ENCODE data around the gene MYO1A. TPM values are rescaled to one million over a fixed set of nuclear protein-coding genes. Genes with fewer than 3 reads are reported as not detected.
A peak's percentile ranks its signal among the peaks of the same experiment; 100 is the strongest.

The MYO1A gene
- total and polyA plus RNA-seq, 10 of the 15 experiments (the other 5 are each of a cell fraction or from before 2014, with no cell fraction given): 0.01 to 0.34 (median 0.15) TPM; not detected in 2

- TF ChIP-seq NBN (IDR thresholded peaks at IDR 0.05): peak; percentile 57; the same call in 1 of the 2 replicates
- no peak for TF ChIP-seq IRF3 (IDR thresholded peaks at IDR 0.05)
- no peak for TF ChIP-seq HDGF (IDR thresholded peaks at IDR 0.05)
- TF ChIP-seq MYB (IDR thresholded peaks at IDR 0.05; ENCODE audit: borderline replicate concordance, low read depth, low read length): no peak
- TF ChIP-seq E4F1 (IDR thresholded peaks at IDR 0.05; ENCODE audit: borderline replicate concordance, partially characterized antibody): no peak
- TF ChIP-seq KLF5 (IDR thresholded peaks at IDR 0.05; ENCODE audit: partially characterized antibody): no peak
- no peak for TF ChIP-seq CBFB (IDR thresholded peaks at IDR 0.05; ENCODE audit: low read depth)
- TF ChIP-seq, protein P1, sequence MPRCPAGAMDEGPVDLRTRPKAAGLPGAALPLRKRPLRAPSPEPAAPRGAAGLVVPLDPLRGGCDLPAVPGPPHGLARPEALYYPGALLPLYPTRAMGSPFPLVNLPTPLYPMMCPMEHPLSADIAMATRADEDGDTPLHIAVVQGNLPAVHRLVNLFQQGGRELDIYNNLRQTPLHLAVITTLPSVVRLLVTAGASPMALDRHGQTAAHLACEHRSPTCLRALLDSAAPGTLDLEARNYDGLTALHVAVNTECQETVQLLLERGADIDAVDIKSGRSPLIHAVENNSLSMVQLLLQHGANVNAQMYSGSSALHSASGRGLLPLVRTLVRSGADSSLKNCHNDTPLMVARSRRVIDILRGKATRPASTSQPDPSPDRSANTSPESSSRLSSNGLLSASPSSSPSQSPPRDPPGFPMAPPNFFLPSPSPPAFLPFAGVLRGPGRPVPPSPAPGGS (IDR thresholded peaks at IDR 0.05; ENCODE audit: borderline replicate concordance, insufficient read depth, low read depth, low read length, poor library complexity, severe bottlenecking): no peak
- no peak for TF ChIP-seq STAT1 (conservative IDR thresholded peaks at IDR 0.05)
- no peak for TF ChIP-seq SMAD1 (IDR thresholded peaks at IDR 0.05; ENCODE audit: low read depth, partially characterized antibody)
- no peak for TF ChIP-seq SRF (IDR thresholded peaks at IDR 0.05; ENCODE audit: low read depth in 2 of 2, low read length in 2 of 2)
- 0 out of 2 replicates have a peak, but pooled peaks have one; percentile 29 for TF ChIP-seq MLLT1 (IDR thresholded peaks at IDR 0.05)
- TF ChIP-seq, protein P2, sequence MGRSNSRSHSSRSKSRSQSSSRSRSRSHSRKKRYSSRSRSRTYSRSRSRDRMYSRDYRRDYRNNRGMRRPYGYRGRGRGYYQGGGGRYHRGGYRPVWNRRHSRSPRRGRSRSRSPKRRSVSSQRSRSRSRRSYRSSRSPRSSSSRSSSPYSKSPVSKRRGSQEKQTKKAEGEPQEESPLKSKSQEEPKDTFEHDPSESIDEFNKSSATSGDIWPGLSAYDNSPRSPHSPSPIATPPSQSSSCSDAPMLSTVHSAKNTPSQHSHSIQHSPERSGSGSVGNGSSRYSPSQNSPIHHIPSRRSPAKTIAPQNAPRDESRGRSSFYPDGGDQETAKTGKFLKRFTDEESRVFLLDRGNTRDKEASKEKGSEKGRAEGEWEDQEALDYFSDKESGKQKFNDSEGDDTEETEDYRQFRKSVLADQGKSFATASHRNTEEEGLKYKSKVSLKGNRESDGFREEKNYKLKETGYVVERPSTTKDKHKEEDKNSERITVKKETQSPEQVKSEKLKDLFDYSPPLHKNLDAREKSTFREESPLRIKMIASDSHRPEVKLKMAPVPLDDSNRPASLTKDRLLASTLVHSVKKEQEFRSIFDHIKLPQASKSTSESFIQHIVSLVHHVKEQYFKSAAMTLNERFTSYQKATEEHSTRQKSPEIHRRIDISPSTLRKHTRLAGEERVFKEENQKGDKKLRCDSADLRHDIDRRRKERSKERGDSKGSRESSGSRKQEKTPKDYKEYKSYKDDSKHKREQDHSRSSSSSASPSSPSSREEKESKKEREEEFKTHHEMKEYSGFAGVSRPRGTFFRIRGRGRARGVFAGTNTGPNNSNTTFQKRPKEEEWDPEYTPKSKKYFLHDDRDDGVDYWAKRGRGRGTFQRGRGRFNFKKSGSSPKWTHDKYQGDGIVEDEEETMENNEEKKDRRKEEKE (IDR thresholded peaks at IDR 0.05): no peak
- TF ChIP-seq IKZF2 (IDR thresholded peaks at IDR 0.05): peak; percentile 96
- TF ChIP-seq ZBTB4 (CRISPR knock-in tag; IDR thresholded peaks at IDR 0.05): no peak
- no peak for TF ChIP-seq SUPT20H (IDR thresholded peaks at IDR 0.05; ENCODE audit: borderline replicate concordance, control insufficient read depth, low read depth, low read length)
- TF ChIP-seq POU2F2 (IDR thresholded peaks at IDR 0.05; ENCODE audit: borderline replicate concordance, low read depth, low read length): 0 out of 3 replicates have a peak, but pooled peaks have one; percentile 35
- peak; percentile 55; the same call in 1 of the 2 replicates for TF ChIP-seq CREB1 (IDR thresholded peaks at IDR 0.05; ENCODE audit: low read depth)
Observed at GRCh38 chr12:56998981-56999380, 50.9 kb downstream of the MYO1A start (continued).

All from GM12878 (cell line).